ENCODE data around the gene CHRM2.

- TF ChIP-seq, protein P1, sequence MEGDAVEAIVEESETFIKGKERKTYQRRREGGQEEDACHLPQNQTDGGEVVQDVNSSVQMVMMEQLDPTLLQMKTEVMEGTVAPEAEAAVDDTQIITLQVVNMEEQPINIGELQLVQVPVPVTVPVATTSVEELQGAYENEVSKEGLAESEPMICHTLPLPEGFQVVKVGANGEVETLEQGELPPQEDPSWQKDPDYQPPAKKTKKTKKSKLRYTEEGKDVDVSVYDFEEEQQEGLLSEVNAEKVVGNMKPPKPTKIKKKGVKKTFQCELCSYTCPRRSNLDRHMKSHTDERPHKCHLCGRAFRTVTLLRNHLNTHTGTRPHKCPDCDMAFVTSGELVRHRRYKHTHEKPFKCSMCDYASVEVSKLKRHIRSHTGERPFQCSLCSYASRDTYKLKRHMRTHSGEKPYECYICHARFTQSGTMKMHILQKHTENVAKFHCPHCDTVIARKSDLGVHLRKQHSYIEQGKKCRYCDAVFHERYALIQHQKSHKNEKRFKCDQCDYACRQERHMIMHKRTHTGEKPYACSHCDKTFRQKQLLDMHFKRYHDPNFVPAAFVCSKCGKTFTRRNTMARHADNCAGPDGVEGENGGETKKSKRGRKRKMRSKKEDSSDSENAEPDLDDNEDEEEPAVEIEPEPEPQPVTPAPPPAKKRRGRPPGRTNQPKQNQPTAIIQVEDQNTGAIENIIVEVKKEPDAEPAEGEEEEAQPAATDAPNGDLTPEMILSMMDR (optimal IDR thresholded peaks at IDR 0.05 in 1 of 3, IDR thresholded peaks at IDR 0.05 in 1 of 3, conservative IDR thresholded peaks at IDR 0.05 in 1 of 3; ENCODE audit: extremely low read depth in 1 of 3, insufficient read depth in 2 of 3, low read length in 3 of 3), result no peak
- no peak for TF ChIP-seq EZH2 (IDR thresholded peaks at IDR 0.05; ENCODE audit: low read length)
These were observed 31.6 kb downstream of the CHRM2 start for GRCh38 chr7:136900005-136900404.
